DMS 273 (cell line): ENCODE results near the gene RASA3.
"Not testable (repeated sequence)": the region's sequence is repeated elsewhere in the genome, so short reads cannot be mapped to it uniquely, and the experiment has no call there.

Experiments
- DNase-seq: peaks from one replicate; lab custom pipeline; 2025; ENCODE audit not compliant: unreplicated experiment; lab: John Stamatoyannopoulos, UW

RASA3 gene

DNA sequence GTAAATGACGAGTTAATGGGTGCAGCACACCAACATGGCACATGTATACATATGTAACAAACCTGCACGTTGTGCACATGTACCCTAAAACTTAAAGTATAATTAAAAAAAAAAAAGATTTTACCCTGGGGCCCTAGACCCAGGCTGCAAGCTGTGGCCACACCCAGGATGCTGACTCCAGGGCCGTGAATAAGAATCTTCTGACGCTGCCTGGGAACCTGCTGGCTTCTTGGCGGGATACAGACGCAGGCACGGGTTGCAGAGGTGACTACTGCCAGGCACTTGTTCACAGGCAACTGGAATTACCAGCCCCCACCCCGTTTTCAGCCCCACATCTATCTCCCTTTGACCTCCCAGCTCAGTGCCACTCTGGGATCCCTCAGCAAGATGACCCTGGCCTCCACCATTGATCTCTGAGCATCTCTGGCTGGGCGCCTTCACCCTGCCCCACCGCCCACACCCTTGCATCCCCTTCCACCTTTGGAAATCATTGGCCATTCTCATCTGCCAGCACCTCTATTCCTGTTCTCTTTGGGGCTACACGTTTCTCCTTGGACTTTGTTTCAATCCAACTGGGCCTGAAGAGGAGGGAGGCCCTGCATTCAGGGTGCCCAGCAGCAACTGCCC, 25.6 kb upstream of the RASA3 start:
- DNase-seq = no peak

DNA sequence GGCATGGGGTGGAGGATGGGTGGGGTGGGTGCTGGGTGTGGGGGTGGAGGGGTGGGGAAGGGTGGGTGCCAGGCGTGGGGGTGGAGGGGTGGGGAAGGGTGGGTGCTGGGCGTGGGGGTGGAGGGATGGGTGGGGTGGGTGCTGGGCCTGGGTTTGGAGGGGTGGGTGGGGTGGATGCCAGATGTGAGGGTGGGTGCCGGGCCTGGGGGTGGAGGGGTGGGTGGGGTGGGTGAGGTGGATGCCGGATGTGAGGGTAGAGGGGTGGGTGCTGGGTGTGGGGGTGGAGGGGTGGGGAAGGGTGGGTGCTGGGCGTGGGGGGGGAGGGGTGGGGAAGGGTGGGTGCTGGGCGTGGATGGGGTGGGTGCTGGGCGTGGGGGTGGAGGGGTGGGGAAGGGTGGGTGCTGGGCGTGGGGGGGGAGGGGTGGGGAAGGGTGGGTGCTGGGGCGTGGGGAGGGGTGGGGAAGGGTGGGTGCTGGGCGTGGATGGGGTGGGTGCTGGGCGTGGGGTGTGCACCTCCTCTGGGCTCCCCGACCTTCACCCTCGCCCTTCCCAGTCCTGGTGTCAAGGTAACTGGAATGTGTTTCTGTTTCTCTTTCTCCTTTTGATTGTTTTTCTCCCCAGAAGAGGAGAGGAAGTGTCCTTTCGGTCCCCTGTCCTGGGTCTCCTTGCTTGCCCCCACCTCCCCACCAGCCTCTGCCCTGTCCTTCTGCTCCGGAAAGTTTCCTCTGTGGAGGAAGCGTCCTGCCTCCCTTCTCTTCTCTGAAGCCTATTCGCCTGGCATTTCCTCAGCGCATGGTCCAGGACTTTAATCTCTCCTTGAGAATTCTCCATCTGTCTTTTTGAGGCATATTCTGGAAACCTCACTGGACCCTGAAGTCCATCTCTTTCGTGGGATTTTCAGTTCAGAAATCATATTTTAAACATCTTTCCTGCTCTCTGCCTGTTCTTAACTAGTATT, 23.8 kb upstream of the RASA3 start:
- peak; percentile 25 for DNase-seq

DNA sequence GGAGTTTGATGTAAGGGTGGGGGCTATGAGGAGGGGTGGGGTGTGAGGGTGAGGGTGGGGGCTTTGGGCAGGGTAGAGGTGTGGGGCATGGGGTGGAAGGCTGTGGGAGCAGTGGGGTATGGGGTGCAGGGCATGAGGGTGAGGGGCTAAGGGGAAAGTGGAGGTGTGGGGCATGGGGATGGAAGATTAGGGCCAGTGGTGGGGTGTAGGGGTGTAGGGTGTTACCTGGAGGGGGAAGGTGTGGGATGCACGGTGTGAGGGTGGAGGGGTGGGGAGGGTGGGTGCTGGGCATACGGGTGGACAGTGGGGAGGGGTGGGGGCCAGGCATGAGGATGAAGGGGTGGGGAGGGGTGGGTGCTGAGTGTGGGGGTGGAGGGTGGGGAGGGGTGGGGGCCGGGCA, 22.9 kb upstream of the RASA3 start:
- no peak for DNase-seq

DNA sequence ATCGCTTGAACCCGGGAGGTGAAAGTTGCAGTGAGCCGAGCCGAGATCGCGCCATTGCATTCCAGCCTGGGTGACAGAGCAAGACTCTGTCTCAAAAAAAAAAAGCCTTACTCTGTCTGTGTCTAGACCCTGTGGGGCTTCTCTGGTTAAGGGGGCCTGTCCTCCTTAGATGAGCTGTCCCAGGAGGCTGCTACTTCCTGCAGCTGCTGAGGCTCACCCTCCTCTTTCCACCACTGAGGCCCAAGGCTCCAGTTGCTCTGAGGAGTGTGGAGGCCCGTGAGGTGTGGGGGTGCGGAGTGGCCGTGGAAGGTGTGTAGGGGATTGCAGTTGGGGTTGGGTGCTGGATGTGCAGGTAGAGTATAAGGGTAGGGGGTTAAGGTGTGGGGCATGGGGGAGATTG, 22.1 kb upstream of the RASA3 start:
- no peak for DNase-seq

DNA sequence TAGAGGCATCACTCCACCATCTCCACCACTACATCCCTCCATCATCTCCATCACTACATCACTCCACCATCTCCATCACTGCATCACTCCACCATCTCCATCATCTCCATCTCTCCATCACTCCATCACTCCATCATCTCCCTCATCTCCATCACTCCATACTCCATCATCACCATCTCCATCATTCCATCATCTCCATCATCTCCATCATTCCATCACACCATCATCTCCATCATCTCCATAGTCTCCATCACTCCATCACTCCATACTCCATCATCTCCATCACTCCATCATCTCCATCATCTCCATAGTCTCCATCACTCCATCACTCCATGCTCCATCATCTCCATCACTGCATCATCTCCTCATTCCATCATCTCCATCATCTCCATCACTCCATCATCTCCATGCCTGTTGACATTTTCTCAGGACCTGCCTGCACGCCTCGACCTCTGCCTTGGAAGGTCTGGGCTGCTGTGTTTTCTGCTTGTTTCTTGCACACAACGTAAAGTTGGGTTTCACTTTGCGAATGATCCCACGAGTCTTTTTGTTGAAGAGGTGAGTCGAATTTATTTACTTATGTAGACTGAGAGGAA, 21.2 kb upstream of the RASA3 start:
- DNase-seq = no peak

DNA sequence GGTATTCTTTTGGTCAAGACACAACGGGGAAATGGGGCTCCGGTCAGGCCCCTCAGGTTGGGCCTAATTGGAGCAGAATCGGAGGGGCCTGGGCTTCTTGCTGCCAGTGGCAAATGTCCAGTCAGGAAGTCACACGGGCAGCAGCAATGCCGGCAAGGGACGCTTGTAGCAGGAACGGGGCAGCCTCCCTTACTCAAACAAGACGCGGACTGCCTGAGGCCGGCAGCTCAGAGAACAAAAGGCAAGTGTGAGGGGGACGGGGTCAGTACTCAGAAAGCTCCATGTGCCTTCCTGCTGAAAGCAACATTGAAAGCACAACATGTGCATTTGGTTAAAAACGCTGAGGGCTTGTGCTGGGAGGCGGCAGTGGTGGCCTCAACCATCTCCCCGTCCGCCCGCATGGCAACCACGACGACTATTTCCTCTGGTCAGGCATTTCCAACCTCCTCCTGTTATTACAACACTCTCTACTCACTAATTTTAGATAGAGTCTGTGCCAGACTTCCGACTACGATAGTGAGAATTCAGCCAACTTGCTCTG, 20.5 kb upstream of the RASA3 start:
- DNase-seq = no peak

DNA sequence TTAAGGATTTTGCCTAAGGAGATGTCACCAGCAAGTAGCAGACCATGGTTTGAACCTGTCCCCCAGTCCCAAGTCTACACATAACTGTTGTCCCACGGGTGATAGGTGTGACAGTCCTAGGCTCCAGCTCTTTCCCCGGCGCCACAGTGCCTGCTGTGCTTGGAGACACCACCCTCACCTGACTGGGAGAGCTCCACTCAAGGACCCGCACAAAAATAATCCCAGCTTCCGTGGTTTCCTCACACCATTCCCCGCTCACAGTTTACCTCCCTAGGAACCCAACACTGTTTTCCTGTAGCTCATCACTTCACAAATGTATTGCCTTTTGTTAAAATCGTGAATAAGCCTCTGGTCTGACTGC, 19.8 kb upstream of the RASA3 start:
- no peak for DNase-seq

DNA sequence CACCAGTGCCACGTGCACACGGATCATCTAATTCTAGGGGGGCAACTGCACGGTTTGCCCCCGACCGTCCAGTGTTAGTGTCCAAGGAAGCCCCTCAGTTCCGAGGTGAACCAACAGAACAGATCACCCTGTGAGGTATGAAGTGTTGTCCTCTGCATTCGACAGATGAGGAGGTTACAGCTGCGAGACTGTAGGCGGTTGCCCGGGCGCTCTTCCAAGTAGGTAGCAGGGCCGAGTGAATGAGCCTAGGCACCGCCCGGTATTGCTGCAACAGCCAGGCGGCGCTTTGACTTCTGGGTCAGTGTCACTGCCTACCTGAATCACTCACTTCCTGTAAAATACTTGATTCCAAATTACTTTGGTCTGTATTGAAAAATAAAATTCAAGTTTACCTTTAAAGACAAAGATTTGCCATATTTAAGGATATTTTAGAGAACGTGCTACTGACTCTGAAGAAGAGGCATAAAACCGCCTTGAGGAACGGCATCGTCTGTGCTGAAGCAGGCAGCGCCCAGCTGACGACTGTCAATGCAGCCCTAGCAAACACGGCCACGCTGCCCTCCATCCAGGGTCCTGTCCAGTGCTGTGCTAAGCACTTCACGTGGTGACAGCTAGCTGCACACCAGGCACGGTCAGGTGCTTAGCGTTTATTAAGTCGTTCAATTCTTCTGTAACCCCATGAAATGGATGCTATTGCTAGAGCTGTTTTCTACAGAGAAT, 19.3 kb upstream of the RASA3 start:
- peak; percentile 73 for DNase-seq

DNA sequence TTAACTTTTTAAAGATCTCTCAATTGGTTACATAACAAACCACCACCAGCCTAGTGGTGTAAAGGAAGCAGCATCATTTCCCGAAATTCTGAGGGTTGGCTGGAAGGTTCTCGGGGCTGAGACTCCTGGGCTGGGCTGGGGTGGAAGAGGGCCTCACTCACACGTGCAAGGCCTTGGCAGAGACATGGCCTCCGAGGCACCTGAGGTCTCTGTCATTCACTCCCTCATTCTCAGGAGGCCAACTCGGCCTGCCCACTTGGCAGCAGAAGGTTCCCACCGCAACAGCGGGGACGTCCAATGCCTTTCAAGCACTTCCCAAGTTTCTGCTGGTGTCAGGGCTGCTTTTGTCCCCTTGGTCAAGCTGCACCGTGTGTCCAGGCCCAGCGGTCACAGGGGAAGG, 18.6 kb upstream of the RASA3 start:
- DNase-seq = no peak

DNA sequence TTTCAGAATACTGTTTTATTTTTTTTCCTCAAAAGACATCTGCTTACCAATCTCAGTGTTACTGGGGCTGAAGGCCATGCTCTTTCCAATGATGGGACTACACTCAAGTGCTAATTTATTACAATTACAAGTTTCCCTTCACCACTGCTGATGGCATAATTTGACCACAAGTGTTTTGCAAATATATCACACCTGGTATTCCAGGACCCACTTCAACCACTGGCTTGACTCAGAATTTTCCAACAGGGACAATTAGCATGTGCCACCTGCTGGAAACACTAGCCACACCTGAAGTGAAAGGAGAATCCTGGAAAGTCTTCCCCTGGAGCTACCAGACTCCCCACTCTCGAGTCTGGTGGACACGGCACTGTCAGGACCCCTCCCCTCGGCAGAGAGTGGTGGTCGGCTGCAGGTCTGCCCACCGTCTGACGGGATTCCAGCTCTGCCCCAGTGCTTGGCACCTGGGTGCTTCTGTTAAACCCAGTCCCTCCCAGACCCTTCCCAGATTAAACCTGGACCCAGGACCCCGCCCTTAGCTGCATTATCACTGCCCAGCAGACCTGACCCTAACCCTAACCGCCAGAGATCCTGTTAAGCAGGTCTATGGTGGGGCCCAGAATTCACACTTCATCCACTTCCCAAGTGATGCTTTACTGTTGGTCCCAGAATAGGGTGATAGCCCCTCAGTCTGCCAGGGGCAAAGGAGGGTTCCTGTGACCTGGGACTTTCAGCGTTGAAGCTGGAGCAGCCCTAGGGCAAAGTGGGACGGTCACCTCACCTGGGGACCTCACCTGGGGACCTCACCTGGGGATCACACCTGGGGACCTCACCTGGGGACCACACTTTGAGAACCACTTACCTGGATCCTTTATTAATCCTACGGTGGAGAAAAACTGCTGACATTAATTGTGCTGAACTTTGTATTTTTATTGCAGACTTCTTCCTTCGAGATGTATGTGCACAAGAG, 17.6 kb upstream of the RASA3 start:
- DNase-seq = no peak

DNA sequence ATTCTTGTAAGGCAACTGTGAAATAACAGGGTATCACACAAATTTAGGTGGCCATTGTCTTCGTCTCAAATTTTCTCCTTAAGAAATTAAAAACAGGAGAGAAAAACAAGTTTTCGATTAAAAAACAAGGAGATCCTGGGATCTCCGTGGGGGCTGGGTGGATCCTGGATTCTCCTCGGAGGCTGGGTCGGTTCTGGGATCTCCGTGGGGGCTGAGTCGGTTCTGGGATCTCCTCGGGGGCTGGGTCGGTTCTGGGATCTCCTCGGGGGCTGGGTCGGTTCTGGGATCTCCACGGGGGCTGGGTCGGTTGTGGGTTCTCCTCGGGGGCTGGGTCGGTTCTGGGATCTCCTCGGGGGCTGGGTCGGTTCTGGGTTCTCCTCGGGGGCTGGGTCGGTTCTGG, 16.5 kb upstream of the RASA3 start:
- not testable (repeated sequence) for DNase-seq

DNA sequence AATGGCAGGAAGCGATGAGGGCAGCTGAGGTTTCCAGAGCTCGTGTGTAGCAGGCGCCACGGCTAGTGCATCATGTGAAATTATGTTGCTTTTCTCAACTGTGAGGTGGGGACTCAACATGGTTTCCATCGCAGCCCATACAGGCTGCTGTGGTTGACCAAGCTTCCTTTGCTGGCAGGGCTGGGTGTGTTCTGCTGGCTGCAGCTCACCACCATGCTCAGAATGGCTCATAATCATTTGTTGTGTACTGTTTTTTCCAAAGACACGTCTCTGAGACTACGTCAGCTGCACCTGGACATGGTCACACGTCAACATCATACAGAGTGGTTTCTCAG, 16.1 kb upstream of the RASA3 start:
- no peak for DNase-seq

DNA sequence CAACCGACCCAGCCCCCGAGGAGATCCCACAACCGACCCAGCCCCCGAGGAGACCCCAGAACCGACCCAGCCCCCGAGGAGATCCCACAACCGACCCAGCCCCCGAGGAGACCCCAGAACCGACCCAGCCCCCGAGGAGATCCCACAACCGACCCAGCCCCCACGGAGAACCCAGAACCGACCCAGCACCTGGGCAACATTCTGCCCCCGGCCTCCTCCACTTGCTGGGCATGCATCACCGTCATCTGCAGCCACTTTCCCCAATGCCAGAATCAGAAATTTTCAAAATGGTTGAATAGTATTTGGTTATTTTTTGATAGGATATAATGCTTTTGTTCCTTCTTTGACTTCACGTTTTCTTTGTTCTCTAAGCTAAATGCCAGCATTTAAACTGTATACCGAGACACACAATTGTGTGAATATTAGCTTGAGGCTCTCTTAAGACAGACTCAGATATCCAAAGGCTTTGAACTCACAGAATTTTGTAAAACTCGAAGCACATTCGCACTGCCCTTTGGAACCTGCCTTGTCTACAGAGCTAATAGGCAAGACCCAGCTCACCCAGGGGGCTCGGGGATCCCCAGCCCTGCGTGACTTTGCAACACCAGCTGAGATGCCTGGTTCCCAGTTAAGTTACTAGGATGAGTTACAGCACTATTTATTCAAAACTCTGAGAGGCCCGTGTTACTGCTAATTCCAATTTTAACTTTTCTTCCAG, 15.5 kb upstream of the RASA3 start:
- no peak for DNase-seq

DNA sequence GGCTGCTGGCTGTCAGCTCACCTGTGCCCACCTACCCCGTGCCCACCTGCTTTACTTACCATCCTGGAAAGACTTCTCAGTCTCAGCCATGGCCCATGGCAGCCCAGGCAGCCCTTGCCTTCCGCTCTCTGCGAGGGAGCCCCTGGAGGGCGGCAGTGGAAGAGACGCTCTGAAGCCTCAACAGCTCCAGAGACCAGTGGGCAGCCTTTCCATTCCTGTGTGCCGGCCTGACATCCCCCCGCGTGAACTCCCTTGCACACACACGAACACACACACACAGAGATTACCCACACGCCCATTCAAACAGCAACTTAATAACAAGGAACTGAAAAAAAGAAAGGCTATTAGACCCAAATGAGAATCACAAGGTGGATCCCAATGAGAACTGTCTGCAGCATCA, 14.2 kb upstream of the RASA3 start:
- DNase-seq = peak; percentile 31

DNA sequence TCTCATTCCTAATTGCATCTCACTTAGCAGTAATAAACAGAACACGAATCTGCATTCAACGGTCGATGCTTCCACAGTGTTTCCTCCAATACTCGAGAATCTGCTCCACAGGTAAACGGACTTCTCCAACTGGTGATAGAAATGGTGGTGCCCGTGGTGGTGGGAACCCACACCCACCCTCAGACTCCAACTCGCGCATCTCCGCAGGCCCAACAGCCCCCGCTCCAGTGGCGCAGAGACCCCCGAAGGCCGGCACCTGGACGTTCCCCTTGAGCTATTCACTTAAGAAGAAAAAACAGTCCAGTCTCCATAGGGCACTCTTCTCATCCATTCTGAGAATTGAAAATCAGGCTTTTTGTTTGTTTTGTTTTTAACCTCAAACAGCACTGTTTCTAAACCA, 13.8 kb upstream of the RASA3 start:
- no peak for DNase-seq

DNA sequence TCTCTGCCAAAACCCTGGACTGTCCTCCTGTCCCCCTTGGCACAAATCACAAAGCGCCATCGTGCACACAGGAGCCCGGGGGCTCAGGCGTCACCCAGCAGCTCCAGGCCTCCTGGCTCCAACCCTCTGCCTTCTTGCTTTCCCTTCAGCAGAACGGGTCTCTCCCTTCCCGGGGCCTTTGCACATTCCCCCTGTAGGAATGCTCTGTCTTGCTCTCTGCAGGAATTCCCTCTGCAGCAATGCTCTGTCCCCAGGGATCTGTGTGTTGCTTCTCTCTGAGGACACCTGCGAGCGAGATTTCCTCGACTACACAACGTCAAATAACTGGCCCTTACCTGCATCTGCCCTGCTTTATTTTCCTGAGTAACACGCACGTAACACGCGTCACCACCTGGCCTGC, 13.3 kb upstream of the RASA3 start:
- no peak for DNase-seq

DNA sequence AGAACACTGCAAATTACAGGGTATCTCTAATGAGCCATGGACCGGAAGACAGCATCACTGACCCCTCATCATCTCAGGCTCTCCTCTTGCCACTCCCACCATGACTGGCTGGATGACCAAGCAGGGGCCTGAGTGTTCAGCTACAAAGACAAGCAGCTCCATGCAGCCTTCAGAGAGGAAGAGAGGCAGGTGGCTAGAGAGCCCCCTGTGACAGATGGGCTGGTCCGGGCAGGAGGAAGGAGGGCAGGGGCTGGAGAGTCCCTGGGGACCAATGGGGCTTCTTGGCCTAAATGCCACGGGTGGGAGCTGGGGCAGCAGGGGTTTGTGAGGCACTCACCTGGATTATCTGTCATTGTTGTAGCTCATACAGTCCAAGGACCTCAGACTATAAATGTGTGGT, 12.8 kb upstream of the RASA3 start:
- DNase-seq = peak; percentile 58

DNA sequence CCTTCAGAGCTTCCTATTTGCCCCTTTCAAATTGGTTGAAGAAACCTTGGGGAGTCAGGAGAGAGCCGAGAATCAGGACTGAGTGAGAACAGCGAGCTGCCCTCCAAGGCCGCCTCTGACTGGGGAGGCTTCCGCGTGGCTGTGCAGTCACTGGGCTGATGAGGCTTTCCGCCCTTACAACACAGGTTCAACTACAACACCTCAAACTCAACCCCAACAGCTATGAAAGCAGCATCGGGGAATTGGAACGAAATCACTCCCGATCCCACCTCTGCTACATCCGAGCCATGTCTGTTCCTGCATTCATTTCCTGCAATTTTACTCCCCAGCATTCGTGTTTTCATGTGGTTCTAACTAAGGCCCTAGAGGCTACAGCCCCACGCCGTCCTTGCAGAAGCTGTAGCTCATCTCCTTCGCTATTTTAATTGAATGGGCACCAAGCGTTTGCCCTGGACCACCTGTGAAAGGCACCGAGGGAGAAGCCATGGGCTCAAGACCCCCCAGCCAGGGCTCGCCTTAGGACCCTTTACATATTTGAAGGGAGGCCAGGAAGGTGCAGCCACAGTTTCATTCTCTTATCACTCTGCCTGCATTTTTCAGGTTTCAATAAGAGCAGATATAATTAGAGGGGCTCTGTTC, 12.3 kb upstream of the RASA3 start:
- DNase-seq = no peak
